Amniotic stem cell (primary cell): ENCODE data around the gene TMEM43.

ENCODE experiments used
- DNase-seq: peaks from one replicate; lab custom pipeline; 2025; lab: John Stamatoyannopoulos, UW

Gene TMEM43

DNA sequence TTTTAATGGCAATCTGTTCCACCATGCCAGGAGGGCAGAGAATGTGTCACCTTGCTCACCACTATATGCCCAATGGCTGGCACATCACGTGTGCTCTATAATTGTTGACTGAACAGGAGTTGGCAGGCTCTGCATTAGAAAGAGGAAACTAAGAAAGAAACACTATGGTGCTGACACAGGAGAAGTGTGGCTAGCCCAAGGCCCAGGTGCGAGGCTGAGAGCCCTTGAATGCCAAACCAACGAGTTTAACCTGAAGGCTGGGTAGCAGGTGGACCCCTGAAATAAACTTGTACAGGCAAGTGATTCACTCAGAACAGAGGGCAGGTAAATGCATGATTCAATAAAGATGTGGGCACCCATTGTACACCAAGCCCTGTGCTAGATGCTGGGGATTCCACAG lies 2.6 kb upstream of the TMEM43 start:
- no peak for DNase-seq

DNA sequence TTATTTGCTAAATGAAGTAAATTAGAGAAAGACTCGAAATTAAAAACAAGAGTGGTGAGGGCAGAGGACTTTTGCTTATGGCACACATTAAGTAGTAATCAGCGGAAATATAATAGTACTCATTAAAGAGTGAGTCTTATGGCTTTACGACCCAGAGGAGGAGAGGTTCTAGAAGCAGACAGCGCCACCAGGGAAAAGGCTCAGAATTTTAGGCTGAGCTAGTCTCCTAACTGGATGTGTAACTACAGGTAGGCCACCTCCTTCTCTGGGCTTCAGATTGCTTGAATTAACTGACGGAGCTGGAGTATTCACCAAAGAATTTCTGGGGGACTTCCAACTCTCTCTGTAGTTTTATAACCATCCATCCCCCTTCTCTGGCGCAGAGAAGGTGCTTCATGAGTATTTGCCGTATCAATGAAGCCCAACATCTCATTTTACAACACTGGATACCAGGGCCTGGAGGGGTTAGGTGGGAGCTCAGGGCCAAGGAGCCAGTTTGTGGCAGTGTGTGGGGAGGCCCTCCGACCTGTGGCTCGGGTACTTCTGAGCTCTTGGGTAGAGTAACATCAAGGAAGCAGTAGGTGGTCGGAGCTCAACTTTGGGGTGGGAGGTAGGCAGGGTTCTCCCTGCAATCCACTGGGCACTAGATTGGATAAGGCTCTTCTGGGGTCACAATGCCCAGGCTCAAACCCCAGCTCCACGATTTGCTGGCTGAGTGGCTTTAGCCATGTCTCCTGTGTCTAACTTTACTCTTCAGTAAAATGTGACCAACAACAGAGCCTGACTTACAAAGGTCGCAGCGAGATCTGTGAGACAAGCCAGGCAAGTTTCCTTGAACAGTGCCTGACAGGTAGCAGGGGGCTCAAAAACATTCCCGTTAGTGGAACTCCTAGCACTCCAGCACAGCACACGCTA lies 1.3 kb upstream of the TMEM43 start:
- no peak for DNase-seq

DNA sequence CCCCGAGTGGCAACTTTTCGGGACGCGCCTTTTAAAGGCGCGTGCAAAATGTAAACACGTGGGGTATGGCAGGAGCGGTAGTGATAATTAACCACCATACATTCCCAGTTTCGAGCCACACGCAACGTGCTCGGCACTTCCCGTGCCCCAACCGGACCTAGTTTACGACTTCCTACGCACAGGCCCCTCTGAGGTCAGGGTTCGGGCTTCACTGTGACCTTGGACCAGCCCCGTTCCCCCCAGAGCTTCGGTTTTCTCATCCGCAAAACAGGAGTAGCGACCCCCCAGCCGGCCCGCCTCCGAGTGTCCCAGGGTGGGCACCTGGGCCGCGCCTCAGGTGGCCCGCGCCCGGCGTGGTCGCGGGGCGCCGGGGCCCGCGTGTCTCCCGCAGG lies 633 bp upstream of the TMEM43 start:
- no peak for DNase-seq

DNA sequence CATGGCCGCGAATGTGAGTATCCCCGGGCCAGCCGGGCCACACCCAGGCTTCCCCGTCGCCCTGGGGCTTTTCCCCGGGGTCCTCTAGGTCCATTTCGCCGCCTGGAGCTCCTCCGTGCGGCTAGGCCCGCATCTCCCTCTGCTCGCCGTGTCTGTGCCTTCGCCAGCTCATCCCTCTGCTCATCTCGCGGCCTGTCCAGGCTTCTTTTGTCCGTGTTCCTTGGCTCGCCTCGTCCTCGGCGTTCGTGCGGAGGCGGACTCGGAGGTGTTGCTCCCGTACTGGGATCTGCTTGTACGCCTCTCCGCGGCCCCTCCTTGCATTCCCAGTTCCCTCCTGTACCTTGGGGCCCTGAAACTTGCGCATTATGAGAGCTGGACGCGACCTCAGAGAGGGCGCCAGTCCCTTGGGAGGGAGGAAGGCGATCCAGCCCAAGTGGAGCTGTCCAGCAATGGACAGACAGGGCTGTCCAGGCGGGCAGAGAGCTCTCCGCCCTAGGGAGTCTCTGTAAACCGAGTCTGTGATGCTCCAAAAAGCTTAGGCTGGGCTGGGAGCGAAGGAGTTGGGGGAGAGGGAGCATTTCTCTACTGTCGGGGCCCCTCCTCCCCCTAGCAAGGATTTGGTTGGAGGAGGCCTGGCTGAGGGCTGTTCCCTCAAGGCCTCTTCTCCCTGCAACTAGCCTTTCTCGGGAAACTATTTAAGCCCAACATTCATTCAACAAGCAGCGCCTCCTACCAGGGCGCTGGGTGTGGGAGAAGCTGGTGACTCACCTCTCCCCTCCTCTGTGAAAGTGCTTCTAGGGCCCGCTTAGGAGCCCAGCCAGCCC lies 553 bp downstream of the TMEM43 start:
- peak; percentile 72 for DNase-seq

DNA sequence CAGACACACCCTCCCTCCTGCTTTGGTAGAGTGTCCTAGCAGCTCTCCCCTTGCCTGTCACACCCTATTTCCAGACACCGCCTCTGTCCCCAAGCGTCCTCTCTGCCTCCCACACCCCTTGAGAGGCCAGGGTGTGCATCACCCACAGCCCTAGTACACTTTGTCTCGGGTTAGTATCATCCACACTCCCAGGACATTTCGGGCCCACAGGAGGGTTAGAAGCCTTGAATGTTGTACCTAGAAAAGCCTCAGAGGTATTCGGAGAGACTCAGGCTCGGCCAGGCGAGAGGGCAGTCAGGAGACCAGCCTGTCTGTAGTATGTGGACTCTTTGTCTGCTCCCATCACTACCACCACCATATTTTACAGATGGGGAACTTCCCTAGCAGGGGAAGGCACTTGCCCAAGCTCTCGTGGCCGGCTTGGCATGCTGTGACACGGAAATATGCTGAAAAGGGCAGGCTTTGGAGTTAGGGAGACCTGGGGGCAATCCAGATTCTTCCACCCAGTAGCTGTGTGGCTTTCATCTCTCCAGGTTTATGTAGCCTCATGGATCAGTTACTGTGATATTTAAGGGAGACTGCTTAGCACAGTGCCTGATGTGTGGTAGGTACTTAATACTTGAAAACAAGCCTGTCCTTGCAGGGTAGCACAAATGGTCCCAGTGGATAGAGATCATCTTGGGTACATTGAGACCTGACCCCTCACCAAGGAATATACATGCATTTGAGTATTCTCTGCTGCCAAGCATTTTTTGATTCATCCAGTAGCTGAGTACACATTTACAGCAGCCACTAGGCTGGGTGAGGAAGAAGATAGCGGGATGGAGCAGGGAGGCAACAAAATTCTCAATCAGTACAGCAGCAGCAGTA lies 1.4 kb downstream of the TMEM43 start:
- no peak for DNase-seq

DNA sequence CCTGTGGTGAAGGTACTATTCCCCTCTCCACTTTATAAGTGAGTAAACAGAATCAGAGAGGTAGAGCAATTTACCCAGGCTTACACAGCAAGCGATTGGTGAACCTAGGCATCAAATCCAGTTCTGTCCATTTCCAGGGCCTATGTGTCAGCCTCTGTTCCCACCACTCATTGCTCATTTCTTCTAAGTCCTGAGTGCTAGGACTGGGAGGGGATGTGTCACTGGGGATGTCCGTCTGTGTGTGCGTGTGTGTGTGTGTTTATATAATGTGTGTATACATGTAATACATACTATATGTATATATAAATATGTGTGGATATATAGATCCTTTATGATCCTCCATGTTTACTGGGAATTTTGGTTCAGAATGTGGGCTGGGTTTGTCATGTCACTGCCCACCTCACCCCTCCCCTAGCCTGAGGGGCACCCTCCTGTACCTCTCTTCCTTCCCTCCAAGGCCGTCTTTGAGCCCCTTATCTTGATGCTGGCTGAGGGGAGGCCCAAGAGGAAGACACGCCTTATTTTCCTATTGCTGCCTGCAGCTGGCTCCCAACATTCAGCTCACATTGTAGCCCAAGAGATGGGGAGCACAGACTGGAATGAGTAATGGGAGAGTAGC lies 2.1 kb downstream of the TMEM43 start:
- no peak for DNase-seq

DNA sequence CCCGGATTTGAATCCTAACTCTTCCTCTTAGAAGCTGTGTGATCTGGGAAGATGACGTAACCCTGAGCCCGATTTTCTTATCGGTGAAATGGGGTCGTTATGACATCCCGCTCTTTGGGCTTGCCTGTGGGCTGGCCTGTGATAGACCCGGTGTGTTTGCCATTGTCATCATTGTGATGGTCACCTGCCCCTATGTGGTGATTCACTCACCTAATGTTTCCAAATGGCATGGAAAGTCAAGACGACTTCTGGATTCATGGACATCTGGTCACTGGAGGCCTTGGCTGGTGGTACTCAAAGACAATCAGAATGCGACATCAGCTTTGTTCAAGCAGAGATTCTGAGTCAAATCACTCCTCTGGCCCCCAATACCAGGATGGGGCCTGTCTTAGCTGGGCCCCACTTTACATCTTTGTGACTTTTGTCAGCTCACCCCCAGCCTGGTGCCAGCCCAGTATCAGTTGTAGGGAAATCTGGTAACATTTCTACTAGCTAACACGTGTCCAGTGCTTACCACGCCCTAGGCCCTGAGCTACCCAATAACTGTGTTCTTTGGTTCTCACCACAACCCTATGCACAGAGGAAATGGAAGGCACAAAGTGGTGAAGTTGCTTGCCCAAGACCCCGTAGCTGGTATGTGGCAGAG lies 2.8 kb downstream of the TMEM43 start:
- no peak for DNase-seq

DNA sequence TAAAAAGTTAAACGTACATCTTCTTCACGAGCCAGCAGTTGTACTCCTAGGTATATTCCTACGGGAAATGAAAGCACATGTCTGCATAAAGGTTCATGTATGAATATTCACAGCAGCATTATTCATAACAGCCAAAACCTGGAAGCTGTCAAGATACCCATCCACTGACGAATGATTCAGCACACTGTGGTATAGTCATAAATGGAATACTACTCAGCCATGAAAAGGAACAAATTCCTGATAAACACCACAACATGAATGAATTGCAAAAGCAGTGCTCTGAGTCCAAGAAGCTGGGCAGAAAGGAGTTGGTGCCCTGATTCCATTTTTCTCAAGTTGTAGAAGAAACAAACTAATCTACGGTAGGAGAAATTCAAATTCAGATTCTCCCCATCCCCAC lies 3.9 kb downstream of the TMEM43 start:
- no peak for DNase-seq

DNA sequence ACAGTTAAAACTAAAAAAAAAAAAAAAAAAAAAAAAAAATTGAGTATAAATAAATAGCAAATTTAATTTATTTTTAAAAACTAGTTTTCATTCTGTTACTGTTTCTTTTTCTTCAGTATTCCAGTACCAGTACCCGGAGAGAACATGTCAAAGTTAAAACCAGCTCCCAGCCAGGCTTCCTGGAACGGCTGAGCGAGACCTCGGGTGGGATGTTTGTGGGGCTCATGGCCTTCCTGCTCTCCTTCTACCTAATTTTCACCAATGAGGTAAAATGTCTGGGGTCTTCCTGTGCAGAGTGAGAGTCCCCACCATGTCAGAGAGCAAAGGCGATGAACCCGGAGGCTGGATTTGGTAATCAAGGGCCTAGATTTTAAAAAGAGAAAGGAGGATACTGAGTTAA lies 4.4 kb downstream of the TMEM43 start:
- no peak for DNase-seq

DNA sequence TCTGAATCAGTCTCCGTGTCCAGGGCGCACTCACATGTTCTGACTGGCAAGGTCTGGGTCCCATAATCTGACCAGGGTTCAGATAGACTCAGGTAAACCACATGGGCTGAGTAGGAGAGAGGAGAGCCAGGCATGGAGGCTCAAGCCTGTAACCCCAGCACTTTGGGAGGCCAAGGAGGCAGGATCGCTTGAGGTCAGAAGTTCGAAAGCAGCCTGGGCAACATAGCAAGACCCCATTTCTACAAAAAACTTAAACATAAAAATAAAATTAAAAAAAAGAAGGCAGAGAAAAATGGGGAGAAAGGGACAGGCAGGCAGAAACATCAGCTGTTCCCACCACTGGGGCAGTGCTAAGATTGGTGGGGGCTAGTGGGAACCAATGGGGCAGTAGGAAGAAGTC lies 5.4 kb downstream of the TMEM43 start:
- no peak for DNase-seq

DNA sequence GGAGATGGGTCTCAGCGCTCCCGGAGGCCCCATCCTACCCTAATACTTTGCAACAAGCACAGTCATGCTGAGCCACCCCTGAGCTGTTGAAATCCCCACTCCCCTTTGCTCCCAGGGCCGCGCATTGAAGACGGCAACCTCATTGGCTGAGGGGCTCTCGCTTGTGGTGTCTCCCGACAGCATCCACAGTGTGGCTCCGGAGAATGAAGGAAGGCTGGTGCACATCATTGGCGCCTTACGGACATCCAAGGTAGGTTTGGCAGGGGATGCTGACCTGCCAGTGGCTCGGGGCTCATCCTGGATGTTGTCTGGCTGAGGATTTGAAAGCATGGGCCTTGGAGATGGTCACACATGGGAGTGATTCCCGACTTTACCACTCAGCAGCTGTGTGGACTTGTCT lies 5.9 kb downstream of the TMEM43 start:
- no peak for DNase-seq

DNA sequence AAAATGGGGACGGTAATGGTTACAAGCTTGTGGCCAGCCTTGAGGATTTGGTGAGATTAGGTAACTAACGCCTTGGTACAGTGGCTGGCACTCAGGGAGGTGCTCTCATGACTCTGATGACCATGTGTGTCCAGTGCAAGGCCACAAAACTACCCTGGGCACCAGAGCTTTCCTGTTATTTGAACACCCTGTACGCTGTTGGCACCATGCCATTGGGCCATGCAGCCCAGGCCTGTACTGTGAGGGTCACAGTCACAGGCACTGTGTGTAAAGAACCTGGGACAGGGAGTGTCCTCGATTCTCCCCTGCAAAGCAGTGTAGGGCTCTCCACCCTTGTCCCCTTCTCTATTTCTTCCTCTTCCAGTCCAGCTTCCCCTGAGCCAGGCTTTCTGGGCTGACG lies 6.3 kb downstream of the TMEM43 start:
- DNase-seq, result no peak

DNA sequence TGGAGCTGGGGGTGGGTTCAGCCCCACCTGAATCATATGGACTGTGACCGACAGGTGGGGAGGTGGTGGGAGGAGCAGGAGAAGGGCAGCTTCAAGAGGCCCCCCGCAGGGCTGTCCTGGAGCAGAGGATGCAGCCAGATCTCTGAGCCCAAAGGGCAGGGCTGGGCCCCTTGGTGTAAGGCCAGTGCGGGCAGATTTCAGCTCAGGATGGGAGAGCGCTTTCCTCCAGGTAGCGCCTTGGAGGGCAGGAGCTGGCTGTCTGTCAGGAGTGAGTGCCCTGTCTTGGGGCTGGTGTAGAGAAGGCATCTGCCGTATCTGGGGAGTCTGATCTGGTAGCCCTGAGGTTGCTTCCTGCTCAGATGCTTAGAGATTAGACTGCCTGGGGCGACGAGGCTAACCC lies 7.3 kb downstream of the TMEM43 start:
- DNase-seq, result no peak

DNA sequence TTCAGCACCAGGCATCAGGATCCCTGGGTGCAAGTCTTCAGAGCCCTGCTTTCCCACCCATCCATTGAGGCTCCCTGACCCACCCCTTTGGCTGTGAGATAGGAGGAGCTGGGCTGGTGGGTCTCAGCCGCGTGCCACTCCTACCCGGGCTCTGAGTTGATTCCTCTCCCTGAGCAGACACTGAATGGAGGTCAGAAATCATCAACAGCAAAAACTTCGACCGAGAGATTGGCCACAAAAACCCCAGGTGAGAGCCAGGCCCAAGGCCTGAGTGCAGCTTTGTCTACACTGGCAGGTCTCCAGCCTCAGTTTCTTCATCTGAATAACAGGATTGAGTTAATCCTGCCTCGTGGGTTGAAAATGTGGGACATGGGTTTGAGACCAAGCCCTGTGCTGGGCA lies 7.8 kb downstream of the TMEM43 start:
- no peak for DNase-seq

DNA sequence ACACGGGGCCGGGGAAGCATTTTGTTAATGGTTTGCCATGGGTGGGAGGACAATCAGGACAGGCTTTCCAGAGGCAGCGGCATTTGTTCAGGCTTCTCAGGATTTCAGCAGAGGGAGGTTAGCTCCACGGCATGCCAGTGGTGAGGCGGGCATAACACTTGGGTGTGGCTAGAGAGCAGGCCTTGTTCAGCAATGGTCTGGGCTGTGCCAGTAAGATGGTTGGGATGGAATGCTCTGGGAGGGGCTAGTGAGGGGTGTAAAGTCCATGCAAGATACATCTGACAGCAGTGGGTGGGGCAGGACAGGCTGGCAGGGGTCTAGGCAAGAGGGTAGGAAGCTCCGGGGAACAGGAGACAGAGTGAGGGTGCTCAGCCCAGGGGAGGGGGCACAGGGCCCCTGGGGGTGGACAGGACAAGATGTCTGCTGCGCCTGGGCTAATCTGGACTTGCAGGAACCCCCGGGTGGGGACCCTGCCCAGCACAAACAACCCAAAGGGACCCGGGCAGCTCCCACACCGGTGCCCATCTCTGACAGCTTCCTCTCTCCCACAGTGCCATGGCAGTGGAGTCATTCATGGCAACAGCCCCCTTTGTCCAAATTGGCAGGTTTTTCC lies 8.4 kb downstream of the TMEM43 start:
- no peak for DNase-seq

DNA sequence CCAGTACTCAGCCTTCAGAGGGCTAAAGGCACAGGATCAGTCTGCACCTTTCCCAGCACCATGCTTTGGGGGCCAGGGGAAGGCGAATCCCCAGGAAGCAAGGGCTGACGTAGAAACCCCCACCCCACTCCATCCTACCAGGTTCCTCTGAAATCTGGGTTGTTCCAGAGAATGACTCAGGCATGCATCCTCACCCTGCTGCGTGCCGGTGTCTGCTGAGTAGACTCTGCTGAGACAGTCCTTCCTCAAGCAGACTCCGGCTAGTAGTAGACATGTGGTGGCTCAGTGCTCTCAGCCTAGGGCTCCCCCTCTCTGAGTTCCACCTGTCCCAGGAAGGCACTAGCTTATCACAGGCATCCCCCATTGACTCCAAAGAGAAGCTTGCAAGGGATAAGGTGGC lies 9.0 kb downstream of the TMEM43 start:
- no peak for DNase-seq

DNA sequence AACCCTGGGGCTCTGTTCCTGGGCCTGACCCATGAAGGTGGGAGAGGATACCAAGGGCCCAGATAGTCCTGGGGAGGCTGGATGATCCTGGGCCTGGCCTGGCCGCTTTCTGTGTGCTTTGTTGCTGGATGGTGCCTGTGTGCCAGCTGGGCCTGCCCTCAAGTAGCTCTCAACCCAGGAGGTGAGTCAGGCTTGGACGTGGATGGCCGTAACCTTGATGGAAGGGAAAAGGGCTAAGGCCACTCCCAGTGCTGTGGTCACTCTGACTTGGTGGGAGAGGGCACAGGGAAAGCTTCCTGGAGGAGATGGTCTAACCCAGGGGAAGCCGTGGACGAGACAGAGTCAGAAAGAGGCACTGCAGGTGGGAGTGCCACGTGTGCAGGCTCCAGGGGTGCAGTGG lies 9.4 kb downstream of the TMEM43 start:
- no peak for DNase-seq

DNA sequence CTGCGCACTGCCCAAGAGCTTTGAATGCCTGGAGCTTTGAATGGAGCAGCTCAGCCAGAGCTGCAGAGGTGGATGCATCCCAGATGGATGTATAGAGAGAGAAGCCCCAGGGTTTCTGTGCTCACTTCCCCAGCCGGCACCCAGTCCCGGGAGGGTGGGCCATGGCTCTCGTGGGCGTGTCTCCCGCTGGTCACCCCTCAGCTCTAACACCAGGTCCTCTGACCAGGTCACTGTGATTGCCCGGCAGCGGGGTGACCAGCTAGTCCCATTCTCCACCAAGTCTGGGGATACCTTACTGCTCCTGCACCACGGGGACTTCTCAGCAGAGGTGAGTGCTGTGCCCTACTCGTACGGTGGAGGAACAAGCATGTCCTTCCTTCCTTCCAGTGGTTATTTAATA lies 10.7 kb downstream of the TMEM43 start:
- no peak for DNase-seq

DNA sequence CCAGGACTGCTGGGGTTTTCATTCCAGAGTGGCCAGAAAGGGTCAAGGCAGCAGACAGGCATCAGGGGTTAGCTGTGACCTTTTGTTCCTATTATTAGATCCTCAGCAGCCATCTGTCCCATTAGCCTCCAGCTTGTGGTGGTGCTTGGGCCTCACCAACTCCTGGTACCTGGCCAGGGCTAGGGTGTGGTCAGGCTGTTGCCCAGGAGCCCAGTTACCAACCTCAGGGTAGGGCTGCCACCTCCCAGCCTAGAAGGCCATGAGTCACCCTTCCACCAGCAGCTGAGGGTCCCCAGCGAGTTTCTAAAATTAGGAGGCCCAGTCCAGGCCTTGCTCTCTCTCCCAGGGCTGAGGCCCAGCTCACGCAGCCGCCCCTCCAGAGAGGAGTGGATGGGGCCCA lies 12.2 kb downstream of the TMEM43 start:
- no peak for DNase-seq

DNA sequence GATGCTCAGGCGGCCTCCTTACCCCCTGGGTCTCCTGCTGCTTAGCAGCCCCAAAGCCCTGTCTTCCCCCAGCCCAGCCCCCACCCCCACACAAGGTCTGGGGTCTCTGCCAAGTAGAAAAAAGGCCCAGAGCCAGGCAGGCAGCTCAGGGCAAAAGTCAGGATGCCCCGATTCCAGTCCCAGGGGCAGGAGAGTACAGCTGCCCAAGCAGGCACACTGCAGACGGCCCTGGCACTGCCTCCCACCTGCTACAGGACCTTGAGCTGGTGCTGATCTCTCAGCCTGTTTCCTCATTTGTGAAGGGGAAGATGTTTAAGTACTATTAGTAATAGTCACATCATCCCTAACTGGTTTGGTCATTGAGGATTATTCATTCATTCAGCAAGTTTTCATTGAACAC lies 12.6 kb downstream of the TMEM43 start:
- no peak for DNase-seq
